ENCODE results near the gene NTRK1. TPM values are rescaled to one million over a fixed set of nuclear protein-coding genes. Genes with fewer than 3 reads are reported as not detected.

The NTRK1 gene
- total RNA-seq, 2 experiments from 2014 or later = 9.9 TPM

DNA sequence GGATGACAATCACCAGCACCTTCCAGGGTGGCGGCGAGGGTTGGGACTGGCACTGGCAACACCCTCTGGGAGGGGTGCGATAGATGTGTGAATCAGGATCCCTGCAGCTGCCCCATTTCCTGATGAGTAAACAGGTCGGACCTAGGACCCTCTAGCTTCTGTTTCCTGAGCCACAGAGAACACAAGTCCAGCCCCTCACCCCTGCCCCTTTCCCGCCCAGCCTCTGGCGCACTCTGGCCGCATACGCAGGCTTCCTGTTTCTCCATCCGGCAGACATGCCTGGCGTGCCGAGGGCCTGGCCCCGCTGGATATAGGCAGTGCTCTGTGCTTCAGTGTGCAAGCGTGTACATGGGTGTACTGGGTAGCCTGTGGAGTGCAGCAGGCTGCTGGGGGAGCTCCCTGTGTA lies 37.5 kb downstream of the NTRK1 start:
- H3K36me3 Mint-ChIP-seq (ENCODE audit: low read depth) = no peaks in the 10 kb centered on the region
- POLR2A ChIA-PET = no interaction called here
- ATAC-seq (peak; percentile 63), DNase-seq (peak; percentile 42)
- CTCF ChIA-PET = interaction anchor here (1.0 to 4.0 kb wide), 6 partner anchors 9 to 172 kb away, joined by 4 to 24 read pairs (median 6); no protein-coding TSS in a partner anchor
- H3K27ac Mint-ChIP-seq = peak overlapping the region; percentile 37
- peaks cover 28% of the 10 kb centered on the region for H3K27me3 Mint-ChIP-seq (ENCODE audit: low read depth)
- no peak overlapping the region for H3K4me3 Mint-ChIP-seq
- no peaks in the 10 kb centered on the region for H3K9me3 Mint-ChIP-seq (ENCODE audit: insufficient read depth)
- peaks cover 22% of the 10 kb centered on the region for H3K4me1 Mint-ChIP-seq (ENCODE audit: low read depth)

DNA sequence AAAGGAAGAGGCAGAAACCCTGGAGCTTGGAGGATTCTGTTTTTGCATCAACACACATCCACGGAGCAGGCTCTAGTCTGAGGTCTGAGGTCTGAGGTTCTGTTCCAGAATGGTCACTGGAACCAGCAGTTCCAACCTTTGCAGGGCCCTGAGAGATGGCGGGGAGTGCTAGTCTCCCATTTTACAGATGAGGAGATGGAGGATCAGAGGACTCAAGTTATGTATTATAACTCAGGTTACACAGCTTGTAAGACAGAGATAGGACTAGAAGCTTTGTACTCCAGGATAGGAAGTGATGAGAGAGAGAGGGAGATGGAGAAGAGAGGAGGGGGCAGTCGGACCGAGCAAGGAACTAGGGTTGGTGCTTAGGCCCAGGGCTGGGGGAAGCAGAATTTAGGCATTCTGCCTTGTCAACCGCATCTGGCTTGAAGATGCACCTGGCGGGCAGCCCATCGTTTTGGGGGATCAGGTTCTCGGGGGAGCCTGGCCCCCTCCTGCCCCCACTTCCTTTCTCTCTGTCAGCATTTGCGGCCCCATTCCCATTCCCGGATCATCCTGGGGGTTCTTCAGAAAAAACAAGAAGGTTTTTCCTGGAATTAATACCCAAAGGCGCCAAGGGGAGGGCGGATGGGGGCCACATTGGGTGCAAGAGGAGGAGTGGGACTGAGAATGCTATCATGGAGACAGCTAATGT lies 38.5 kb downstream of the NTRK1 start:
- no peaks in the 10 kb centered on the region for H3K36me3 Mint-ChIP-seq (ENCODE audit: low read depth)
- CTCF ChIA-PET = interaction anchor here (1.0 to 4.0 kb wide), 5 partner anchors 10 to 173 kb away, joined by 4 to 24 read pairs (median 7); no protein-coding TSS in a partner anchor
- no peaks in the 10 kb centered on the region for H3K9me3 Mint-ChIP-seq (ENCODE audit: insufficient read depth)
- no peak for ATAC-seq
- H3K4me1 Mint-ChIP-seq (ENCODE audit: low read depth) = peaks cover 20% of the 10 kb centered on the region
- no peak overlapping the region for H3K4me3 Mint-ChIP-seq
- H3K27ac Mint-ChIP-seq = peak overlapping the region; percentile 37
- H3K27me3 Mint-ChIP-seq (ENCODE audit: low read depth) = peaks cover 23% of the 10 kb centered on the region
- DNase-seq = no peak
- POLR2A ChIA-PET = interaction anchor here (0.5 kb wide), 1 partner anchor 46 kb away, joined by 3 read pairs; no protein-coding TSS in a partner anchor

DNA sequence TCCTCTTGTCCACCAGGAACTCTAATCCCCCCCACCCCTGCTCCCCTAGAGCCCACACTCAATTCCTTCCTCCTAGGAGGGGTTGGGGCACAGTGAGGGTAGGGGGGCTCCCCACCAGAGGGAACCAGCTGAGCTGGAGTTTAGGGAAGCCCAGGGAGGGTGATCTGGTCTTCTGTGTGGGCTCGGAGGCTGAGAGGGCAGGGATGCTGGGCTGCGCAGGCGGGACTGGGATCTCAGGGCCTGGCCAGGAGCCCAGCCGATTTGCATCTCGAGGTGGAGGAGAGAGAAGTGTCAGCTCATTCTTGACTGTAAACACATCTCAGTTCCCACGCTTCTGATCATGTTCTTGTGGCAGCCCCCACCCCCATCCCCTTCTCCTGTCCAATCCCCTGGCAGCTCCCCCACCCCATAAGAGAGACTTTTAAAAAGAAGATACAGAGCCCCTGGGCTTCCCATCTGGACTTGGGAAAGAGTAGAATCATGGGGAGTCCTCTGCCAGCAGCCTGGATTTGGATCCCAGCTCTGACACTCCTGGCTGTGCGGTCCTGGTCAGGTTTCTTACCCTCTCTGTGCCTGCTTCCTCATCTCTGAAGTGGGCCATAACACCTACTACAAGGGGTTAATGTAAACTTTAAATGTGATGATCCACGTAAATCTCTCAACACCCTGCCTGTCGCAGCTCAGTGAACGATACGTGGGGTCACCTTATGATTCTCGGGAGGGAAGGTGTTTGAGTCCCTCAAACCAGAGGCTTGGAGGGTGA lies 39.5 kb downstream of the NTRK1 start:
- no peak for DNase-seq
- no peak overlapping the region for H3K27ac Mint-ChIP-seq
- H3K36me3 Mint-ChIP-seq (ENCODE audit: low read depth) = no peaks in the 10 kb centered on the region
- CTCF ChIA-PET = interaction anchor here (3.4 to 4.0 kb wide), 2 partner anchors 11 to 27 kb away, joined by 20 to 24 read pairs; no protein-coding TSS in a partner anchor
- no peak for ATAC-seq
- H3K9me3 Mint-ChIP-seq (ENCODE audit: insufficient read depth) = no peaks in the 10 kb centered on the region
- peaks cover 16% of the 10 kb centered on the region for H3K27me3 Mint-ChIP-seq (ENCODE audit: low read depth)
- POLR2A ChIA-PET = interaction anchor here (1.0 kb wide), 1 partner anchor 31 kb away, joined by 3 read pairs; no protein-coding TSS in a partner anchor
- peaks cover 20% of the 10 kb centered on the region for H3K4me1 Mint-ChIP-seq (ENCODE audit: low read depth)
- no peak overlapping the region for H3K4me3 Mint-ChIP-seq

DNA sequence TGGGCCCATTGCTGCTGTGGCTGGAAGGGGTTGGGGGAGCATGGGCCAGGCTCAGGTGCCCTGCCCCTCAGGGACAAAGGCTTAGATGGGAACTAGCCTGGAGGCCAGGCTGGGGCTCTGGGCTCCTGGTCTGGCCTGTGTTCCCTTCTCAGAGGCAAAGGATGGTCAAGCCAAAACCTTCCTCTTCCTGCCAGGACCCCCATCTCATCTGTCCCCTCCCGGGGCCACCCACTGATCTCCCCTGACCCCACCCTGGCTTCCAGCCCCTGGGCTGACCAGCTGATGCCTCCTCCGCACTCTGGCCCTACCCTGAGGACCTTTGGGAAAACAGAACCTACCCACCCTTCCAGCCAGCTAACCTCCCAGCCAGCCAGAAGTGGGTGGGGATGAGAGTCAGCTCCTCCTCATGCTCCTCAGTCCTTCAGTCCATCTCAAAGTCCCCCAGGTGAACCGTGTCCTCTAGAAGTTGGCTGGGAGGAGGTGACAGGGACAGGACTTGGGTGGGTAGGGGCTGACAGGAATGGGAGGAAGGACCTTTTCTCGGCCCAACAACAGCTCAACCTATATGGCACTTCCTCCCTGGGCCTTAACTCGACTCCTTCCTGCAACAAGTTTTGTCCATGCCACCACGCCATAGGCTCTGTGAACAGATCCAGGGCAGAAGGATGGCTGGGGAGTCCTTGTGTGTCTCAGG lies 40.4 kb downstream of the NTRK1 start:
- CTCF ChIA-PET = interaction anchor here (1.5 to 4.0 kb wide), 5 partner anchors 10 to 41 kb away, joined by 3 to 24 read pairs (median 7); no protein-coding TSS in a partner anchor
- POLR2A ChIA-PET = interaction anchor here (1.0 kb wide), 1 partner anchor 31 kb away, joined by 3 read pairs; no protein-coding TSS in a partner anchor
- DNase-seq = no peak
- H3K9me3 Mint-ChIP-seq (ENCODE audit: insufficient read depth) = no peaks in the 10 kb centered on the region
- H3K4me1 Mint-ChIP-seq (ENCODE audit: low read depth) = peaks cover 17% of the 10 kb centered on the region
- no peak for ATAC-seq
- no peak overlapping the region for H3K4me3 Mint-ChIP-seq
- no peaks in the 10 kb centered on the region for H3K36me3 Mint-ChIP-seq (ENCODE audit: low read depth)
- H3K27me3 Mint-ChIP-seq (ENCODE audit: low read depth) = peaks cover 9% of the 10 kb centered on the region
- H3K27ac Mint-ChIP-seq = no peak overlapping the region

DNA sequence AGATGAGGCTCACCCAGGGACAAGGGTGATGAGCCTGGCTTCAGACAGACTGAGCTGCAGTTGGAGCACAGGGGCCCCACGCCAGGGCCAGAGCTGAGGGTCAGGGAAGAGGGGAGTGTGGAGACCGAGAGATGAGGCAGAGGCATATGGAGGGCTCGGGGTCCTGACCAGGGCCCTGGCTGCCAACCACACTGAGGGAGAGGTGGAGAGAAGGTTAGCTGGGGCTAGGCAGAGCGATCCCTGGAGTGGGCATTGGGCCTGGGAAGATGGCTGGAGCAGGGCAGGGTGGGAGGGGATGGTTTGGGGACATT lies 40.9 kb downstream of the NTRK1 start:
- ChIA-PET CTCF (interaction anchor here (1.5 to 4.0 kb wide), 4 partner anchors 9 to 42 kb away, joined by 3 to 24 read pairs (median 6); no protein-coding TSS in a partner anchor), POLR2A (no interaction called here)
- peaks cover 9% of the 10 kb centered on the region for H3K27me3 Mint-ChIP-seq (ENCODE audit: low read depth)
- H3K4me3 Mint-ChIP-seq = no peak overlapping the region
- no peaks in the 10 kb centered on the region for H3K36me3 Mint-ChIP-seq (ENCODE audit: low read depth)
- no peaks in the 10 kb centered on the region for H3K9me3 Mint-ChIP-seq (ENCODE audit: insufficient read depth)
- ATAC-seq = no peak
- H3K27ac Mint-ChIP-seq = no peak overlapping the region
- H3K4me1 Mint-ChIP-seq (ENCODE audit: low read depth) = peaks cover 17% of the 10 kb centered on the region
- DNase-seq = no peak

DNA sequence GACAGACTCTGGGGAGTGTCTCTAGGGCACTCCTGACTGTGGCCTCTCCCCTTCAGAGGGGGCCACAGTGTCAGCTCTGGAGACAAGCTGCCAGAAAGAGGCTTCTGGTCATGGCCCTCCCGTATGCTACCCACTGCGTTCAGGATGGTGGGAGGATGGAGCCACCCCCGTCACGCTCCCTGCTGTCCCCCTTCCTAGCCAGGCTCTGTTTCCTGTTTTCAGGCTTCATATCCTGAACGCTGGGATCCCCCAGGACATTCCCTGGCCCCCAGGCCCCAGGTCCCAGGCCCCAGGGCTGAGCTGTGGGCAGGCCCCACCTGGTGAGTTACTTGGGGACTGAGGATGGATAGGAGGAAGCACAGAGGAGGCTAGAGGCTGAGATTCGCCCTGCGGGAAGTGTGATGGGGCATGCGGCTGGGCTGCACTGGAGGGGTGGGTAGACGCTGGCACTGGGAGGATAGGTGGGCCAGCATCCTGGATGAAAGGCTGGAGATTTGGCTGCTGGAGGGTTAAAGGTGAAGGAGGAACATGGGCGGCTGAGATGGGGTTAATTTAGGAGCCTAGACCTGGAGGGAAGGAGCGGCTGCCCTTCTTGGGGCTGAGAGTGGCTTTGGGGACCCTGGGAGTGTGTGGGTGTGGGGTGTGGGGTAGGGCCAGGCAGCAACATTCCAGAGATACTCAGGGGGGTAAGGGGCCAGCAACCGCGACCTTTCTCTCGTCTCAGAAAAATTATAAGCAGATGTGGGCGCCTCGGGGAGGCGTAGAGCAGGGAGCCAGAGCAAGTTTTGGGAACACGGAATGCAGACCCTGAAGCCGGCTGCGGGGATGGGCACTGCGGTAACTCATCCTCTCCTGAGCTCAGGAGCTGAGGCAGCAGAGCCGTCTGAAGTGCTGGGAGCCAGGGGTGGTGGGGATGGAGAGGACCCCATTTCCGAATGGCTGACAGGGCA lies 41.6 kb downstream of the NTRK1 start:
- H3K9me3 Mint-ChIP-seq (ENCODE audit: insufficient read depth) = no peaks in the 10 kb centered on the region
- no peaks in the 10 kb centered on the region for H3K36me3 Mint-ChIP-seq (ENCODE audit: low read depth)
- POLR2A ChIA-PET = no interaction called here
- H3K4me3 Mint-ChIP-seq = no peak overlapping the region
- H3K27ac Mint-ChIP-seq = no peak overlapping the region
- peaks cover 9% of the 10 kb centered on the region for H3K27me3 Mint-ChIP-seq (ENCODE audit: low read depth)
- no peak for DNase-seq
- no peak for ATAC-seq
- H3K4me1 Mint-ChIP-seq (ENCODE audit: low read depth) = peaks cover 19% of the 10 kb centered on the region
- CTCF ChIA-PET = interaction anchor here (0.8 to 2.4 kb wide), 5 partner anchors 9 to 43 kb away, joined by 3 to 7 read pairs (median 4); no protein-coding TSS in a partner anchor

DNA sequence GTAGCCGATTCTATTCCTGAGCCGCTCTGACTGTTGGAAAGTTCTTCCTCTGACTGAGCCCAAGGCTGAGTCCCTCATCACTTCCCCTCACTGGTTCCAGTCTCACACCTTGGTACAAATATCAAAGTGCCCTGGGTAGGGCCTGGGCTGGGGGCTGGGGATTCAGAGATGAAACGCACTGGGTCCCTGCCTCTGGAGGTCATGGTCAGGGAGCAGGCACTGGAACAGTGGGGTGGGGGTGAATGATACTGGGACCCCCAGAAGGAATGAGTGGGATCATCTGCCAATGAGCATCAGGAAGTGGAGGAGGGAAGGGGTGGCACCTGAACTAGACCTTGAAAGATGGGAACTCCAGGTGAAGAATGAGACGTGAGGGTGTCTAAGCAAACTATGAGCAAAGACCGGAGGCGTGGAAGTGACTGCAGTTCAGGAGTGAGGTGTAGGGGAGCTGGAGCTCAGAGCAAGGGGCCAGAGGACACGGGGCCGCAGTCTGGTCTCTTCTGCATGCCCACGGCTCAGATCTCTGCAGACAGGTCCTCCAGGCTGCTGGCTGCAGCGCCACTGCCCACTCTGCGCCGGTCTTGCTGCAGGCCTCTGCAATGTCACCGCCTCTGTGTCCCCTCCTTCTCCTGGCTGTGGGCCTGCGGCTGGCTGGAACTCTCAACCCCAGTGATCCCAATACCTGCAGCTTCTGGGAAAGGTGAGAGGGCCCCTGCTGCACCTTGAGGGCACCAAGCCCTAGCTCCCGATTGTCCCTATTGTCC lies 42.8 kb downstream of the NTRK1 start:
- H3K4me3 Mint-ChIP-seq = no peak overlapping the region
- peaks cover 7% of the 10 kb centered on the region for H3K4me1 Mint-ChIP-seq (ENCODE audit: low read depth)
- no peaks in the 10 kb centered on the region for H3K9me3 Mint-ChIP-seq (ENCODE audit: insufficient read depth)
- no peak for ATAC-seq
- peaks cover 7% of the 10 kb centered on the region for H3K27me3 Mint-ChIP-seq (ENCODE audit: low read depth)
- no peak for DNase-seq
- ChIA-PET POLR2A (no interaction called here), CTCF (interaction anchor here (1.3 to 2.4 kb wide), 4 partner anchors 16 to 65 kb away, joined by 3 to 5 read pairs (median 4); no protein-coding TSS in a partner anchor)
- no peaks in the 10 kb centered on the region for H3K36me3 Mint-ChIP-seq (ENCODE audit: low read depth)
- H3K27ac Mint-ChIP-seq = no peak overlapping the region

DNA sequence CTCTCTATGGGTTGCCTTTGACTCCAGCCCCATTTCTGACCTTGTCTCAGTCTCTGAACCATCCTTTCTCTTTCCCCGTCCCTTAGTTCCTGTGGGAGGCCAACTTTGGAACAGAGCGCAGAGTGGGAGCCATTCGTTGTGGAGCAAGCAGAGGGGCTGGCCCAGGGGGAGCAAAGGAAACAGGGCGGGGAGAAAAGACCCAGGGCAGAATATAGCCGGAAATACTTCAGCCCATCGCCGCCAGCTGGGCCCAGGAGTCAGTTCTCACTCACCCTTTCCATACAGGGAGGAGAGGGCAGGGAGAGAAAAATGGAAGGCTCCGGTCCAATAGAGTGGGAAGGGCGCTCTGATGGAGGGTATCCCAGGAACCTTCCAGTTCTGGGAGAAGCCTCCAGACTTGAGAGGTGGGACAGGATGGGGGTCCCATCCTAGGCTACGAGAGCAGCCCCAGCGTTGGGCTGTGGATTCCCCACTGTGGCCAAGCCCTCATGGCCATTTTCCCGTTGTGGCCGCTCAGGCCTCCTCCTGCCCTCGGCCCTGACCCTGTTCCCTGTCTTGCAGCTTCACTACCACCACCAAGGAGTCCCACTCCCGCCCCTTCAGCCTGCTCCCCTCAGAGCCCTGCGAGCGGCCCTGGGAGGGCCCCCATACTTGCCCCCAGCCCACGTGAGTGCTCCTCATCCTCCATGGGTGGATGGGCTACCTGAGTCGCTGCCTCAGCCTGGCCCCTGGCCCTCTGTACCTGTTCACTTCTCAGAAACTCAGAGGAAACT lies 43.7 kb downstream of the NTRK1 start:
- H3K27ac Mint-ChIP-seq = no peak overlapping the region
- H3K4me3 Mint-ChIP-seq = no peak overlapping the region
- peaks cover 5% of the 10 kb centered on the region for H3K4me1 Mint-ChIP-seq (ENCODE audit: low read depth)
- DNase-seq (no peak), ATAC-seq (no peak)
- H3K36me3 Mint-ChIP-seq (ENCODE audit: low read depth) = no peaks in the 10 kb centered on the region
- POLR2A ChIA-PET = no interaction called here
- H3K27me3 Mint-ChIP-seq (ENCODE audit: low read depth) = peaks cover 2% of the 10 kb centered on the region
- H3K9me3 Mint-ChIP-seq (ENCODE audit: insufficient read depth) = no peaks in the 10 kb centered on the region
- CTCF ChIA-PET = interaction anchor here (1.3 to 1.8 kb wide), 3 partner anchors 23 to 66 kb away, joined by 3 to 4 read pairs (median 4); no protein-coding TSS in a partner anchor

DNA sequence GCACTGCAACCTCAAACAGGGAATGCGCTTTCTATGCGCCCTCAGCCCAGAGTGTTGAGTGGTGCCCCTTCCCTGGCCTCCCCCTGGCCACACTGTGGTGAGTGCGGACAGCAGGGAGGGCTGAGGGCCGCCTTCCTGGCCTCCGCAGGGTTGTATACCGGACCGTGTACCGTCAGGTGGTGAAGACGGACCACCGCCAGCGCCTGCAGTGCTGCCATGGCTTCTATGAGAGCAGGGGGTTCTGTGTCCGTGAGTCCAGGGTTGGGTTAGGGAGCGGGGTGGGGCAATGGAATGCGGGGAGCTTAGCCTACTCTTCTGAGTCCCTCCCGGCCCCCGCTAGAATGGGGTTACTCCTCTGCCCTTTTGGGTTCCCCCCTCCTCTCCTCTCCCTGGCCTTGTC lies 44.5 kb downstream of the NTRK1 start:
- CTCF ChIA-PET = interaction anchor here (1.3 kb wide), 1 partner anchor 56 kb away, joined by 3 read pairs; no protein-coding TSS in a partner anchor
- H3K4me1 Mint-ChIP-seq (ENCODE audit: low read depth) = peaks cover 5% of the 10 kb centered on the region
- POLR2A ChIA-PET = no interaction called here
- no peak overlapping the region for H3K27ac Mint-ChIP-seq
- H3K27me3 Mint-ChIP-seq (ENCODE audit: low read depth) = peaks cover 2% of the 10 kb centered on the region
- H3K9me3 Mint-ChIP-seq (ENCODE audit: insufficient read depth) = no peaks in the 10 kb centered on the region
- no peak overlapping the region for H3K4me3 Mint-ChIP-seq
- DNase-seq = no peak
- H3K36me3 Mint-ChIP-seq (ENCODE audit: low read depth) = no peaks in the 10 kb centered on the region
- ATAC-seq = no peak

DNA sequence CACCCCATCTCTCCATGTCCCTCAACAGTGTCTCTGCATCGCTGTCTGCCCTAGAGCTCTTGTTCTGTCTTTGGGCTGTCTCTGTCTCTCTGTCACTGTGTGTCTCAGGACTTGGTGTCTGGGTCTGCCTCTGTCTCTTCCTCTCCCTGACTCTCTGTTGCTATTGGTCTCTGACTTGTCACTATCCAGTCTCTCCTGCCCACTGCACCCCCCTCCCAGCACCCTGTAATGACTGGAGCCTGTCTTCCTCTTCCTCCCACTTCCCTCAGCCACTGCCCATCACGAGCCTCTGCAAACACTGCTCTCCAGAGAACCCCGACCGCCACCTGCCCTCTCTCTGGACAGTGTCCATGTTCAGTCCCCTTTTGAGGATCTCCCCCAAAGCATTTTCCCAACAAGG lies 45.0 kb downstream of the NTRK1 start:
- Mint-ChIP-seq H3K4me1 (ENCODE audit: low read depth) (peaks cover 5% of the 10 kb centered on the region), H3K36me3 (ENCODE audit: low read depth) (no peaks in the 10 kb centered on the region), H3K27me3 (ENCODE audit: low read depth) (no peaks in the 10 kb centered on the region), H3K9me3 (ENCODE audit: insufficient read depth) (no peaks in the 10 kb centered on the region), H3K4me3 (no peak overlapping the region), H3K27ac (no peak overlapping the region)
- ChIA-PET POLR2A (no interaction called here), CTCF (no interaction called here)
- ATAC-seq = no peak
- DNase-seq = no peak

Measured in activated CD8-positive, alpha-beta T cell treated with anti-CD3 and anti-CD28 coated beads, Interleukin-2, amount 10 ng/mL, durations not matched to agents 7 days and 5 days (primary cell).